Limb (tissue), 2 donors: ENCODE data around the gene RRP1B.
"Not testable (repeated sequence)": the region's sequence is repeated elsewhere in the genome, so short reads cannot be mapped to it uniquely, and the experiment has no call there.

ENCODE experiments used
- DNase-seq, 2 donors: peaks; one replicate each; pipeline ENCODE4 v3.0.0-alpha.2; 2016; ENCODE audit errors: extremely low spot score in 2 of 2

The RRP1B gene

GRCh38 chr21:43659136-43660000, at the start of gene RRP1B, which contains the start of gene HSF2BP:
Gene RRP1B, plus strand, starts transcription at chr21:43659560. Its CDS starts 105 bp downstream, at chr21:43659665.
Gene HSF2BP, minus strand, starts transcription at chr21:43659488. Its CDS starts 1,392 bp downstream, at chr21:43658096.
- peak; percentile 90 to 92 for DNase-seq

GRCh38 chr21:43611598-43612369, 47.6 kb upstream of the RRP1B start:
- DNase-seq: peak in 1 of 2 donors; percentile 66

GRCh38 chr21:43613755-43614638, 45.4 kb upstream of the RRP1B start:
- DNase-seq: no peak

GRCh38 chr21:43614839-43615238, 44.5 kb upstream of the RRP1B start:
- no peak for DNase-seq

GRCh38 chr21:43616861-43617260, 42.5 kb upstream of the RRP1B start:
- not testable (repeated sequence) for DNase-seq

GRCh38 chr21:43618940-43619339, 40.4 kb upstream of the RRP1B start:
- DNase-seq: no peak

GRCh38 chr21:43619344-43619743, 40.0 kb upstream of the RRP1B start:
- DNase-seq: no peak

- no peak for DNase-seq
These were observed 39.5 kb upstream of the RRP1B start for GRCh38 chr21:43619856-43620255.

GRCh38 chr21:43622796-43623195, 36.6 kb upstream of the RRP1B start:
- no peak for DNase-seq

GRCh38 chr21:43623588-43623987, 35.8 kb upstream of the RRP1B start:
- no peak for DNase-seq

GRCh38 chr21:43624339-43624738, 35.0 kb upstream of the RRP1B start:
- DNase-seq: no peak

- DNase-seq: no peak
These were observed 33.0 kb upstream of the RRP1B start for GRCh38 chr21:43626390-43626789.

GRCh38 chr21:43627527-43627926, 31.8 kb upstream of the RRP1B start:
- DNase-seq: no peak

- no peak for DNase-seq
These were observed 27.8 kb upstream of the RRP1B start for GRCh38 chr21:43631411-43632107.

GRCh38 chr21:43632373-43632905, 26.9 kb upstream of the RRP1B start:
- no peak for DNase-seq

- DNase-seq: no peak
These were observed 24.7 kb upstream of the RRP1B start for GRCh38 chr21:43634618-43635017.

- no peak for DNase-seq
These were observed 23.9 kb upstream of the RRP1B start for GRCh38 chr21:43635436-43635835.

- no peak for DNase-seq
These were observed 21.7 kb upstream of the RRP1B start for GRCh38 chr21:43637530-43638158.

- DNase-seq: no peak
These were observed 19.6 kb upstream of the RRP1B start for GRCh38 chr21:43639470-43640353.
